SK-N-SH (cell line): Measurements from ENCODE around the gene GNB2. TPM values are rescaled to one million over a fixed set of nuclear protein-coding genes. Genes with fewer than 3 reads are reported as not detected.

ENCODE experiments used
- CTCF ChIA-PET: fragments of 300-600, 350-600 bp; formaldehyde crosslinking; extraction: SDS; loops from one replicate; lab custom pipeline; 2021; lab: Yijun Ruan, JAX
- POLR2A ChIA-PET: fragments of 350-600 bp; sonication (Branson Sonifier 250); formaldehyde crosslinking; extraction: SDS; loops from one replicate; lab custom pipeline; 2020; ENCODE audit warnings: antibody characterized with exemption, inconsistent platforms; lab: Yijun Ruan, JAX
- DNase-seq: peaks from one replicate; pipeline ENCODE4 v3.0.0; 2012
- H2AFZ ChIP-seq: fragments of 200-600 bp; sonication (generic); 2 replicates; pipeline ENCODE4 v1.8.1; 2016; ENCODE audit warnings: antibody characterized with exemption, mild to moderate bottlenecking, low read depth
- H3F3A ChIP-seq: fragments of 200-600 bp; sonication (generic); replicated peaks from 2 replicates; pipeline ENCODE3; 2016; ENCODE audit warnings: antibody characterized with exemption, mild to moderate bottlenecking; ENCODE audit not compliant: insufficient read depth
- H3K27ac ChIP-seq, 2 experiments: fragments of 200-500 bp in 1 of 2; fragments of 200-600 bp in 1 of 2; sonication (Bioruptor generic) in 1 of 2; sonication (generic), shearing (Covaris generic) in 1 of 2; 2 replicates each; pipeline versions ENCODE4 v1.5.1 to v1.6.1; 2014 to 2016; ENCODE audit warnings: low read depth in 2 of 2, inconsistent platforms in 1 of 2, low read length in 1 of 2, mild to moderate bottlenecking in 1 of 2, mixed read lengths in 1 of 2
- H3K27me3 ChIP-seq: fragments of 200-600 bp; sonication (generic), shearing (Covaris generic); 2 replicates; pipeline ENCODE4 v1.6.1; 2016; ENCODE audit warnings: mixed run types; ENCODE audit not compliant: insufficient read depth
- H3K36me3 ChIP-seq, 2 experiments: fragments of 200-500 bp in 1 of 2; fragments of 200-600 bp in 1 of 2; sonication (Bioruptor generic) in 1 of 2; sonication (generic) in 1 of 2; replicated peaks in 1 of 2; 2 replicates each; pipeline versions ENCODE3 to v1.5.1; 2014 to 2016; ENCODE audit warnings: low read length in 1 of 2, mild to moderate bottlenecking in 1 of 2; ENCODE audit not compliant: insufficient read depth in 2 of 2, control insufficient read depth in 1 of 2
- H3K4me1 ChIP-seq, 2 experiments: fragments of 200-500 bp in 1 of 2; fragments of 200-600 bp in 1 of 2; sonication (Bioruptor generic) in 1 of 2; sonication (generic), shearing (Covaris generic) in 1 of 2; 2 replicates each; pipeline versions ENCODE4 v1.5.1 to v1.6.1; 2014 to 2016; ENCODE audit warnings: low read depth in 1 of 2, low read length in 1 of 2, mixed run types in 1 of 2; ENCODE audit not compliant: insufficient read depth in 2 of 2, control insufficient read depth in 1 of 2
- H3K4me2 ChIP-seq: fragments of 200-600 bp; sonication (generic), shearing (Covaris generic); 2 replicates; pipeline ENCODE4 v1.6.1; 2017; ENCODE audit warnings: mixed run types
- H3K4me3 ChIP-seq, 2 experiments: fragments of 200-500 bp in 1 of 2; fragments of 200-600 bp in 1 of 2; sonication (Bioruptor generic) in 1 of 2; sonication (generic), shearing (Covaris generic) in 1 of 2; 2 replicates each; pipeline versions ENCODE4 v1.5.1 to v1.8.1; 2014 to 2016; ENCODE audit warnings: low read depth in 2 of 2, inconsistent platforms in 1 of 2, low read length in 1 of 2, mild to moderate bottlenecking in 1 of 2, mixed read lengths in 1 of 2, moderate library complexity in 1 of 2
- H3K79me2 ChIP-seq: fragments of 200-600 bp; sonication (generic); 2 replicates; pipeline ENCODE4 v1.8.1; 2017; ENCODE audit warnings: mild to moderate bottlenecking; ENCODE audit not compliant: insufficient read depth
- H3K9ac ChIP-seq: fragments of 200-600 bp; sonication (generic); 2 replicates; pipeline ENCODE4 v1.6.1; 2017; ENCODE audit warnings: mixed run types
- H3K9me2 ChIP-seq: fragments of 200-600 bp; sonication (generic); 2 replicates; pipeline ENCODE4 v1.6.1; 2017; ENCODE audit warnings: mixed run types
- H3K9me3 ChIP-seq: fragments of 200-600 bp; sonication (generic); 2 replicates; pipeline ENCODE4 v1.6.1; 2017; ENCODE audit warnings: mixed run types, mild to moderate bottlenecking, moderate library complexity
- H4K20me1 ChIP-seq: fragments of 200-600 bp; sonication (generic); 2 replicates; pipeline ENCODE4 v1.6.1; 2017; ENCODE audit warnings: mild to moderate bottlenecking, mixed run types; ENCODE audit not compliant: insufficient read depth
- FOSL2 ChIP-seq: IDR thresholded peaks from 2 replicates; pipeline ENCODE4 v1.4.0; 2012; ENCODE audit warnings: low read depth, mild to moderate bottlenecking, moderate library complexity, borderline replicate concordance
- FOXM1 ChIP-seq: IDR thresholded peaks from 2 replicates; pipeline ENCODE4 v1.4.0; 2012; ENCODE audit warnings: low read depth, mild to moderate bottlenecking
- GATA2 ChIP-seq: sonication (generic); formaldehyde crosslinking; IDR thresholded peaks from 2 replicates; pipeline ENCODE4 v1.5.0; 2020; ENCODE audit warnings: mild to moderate bottlenecking, missing genetic modification reagents
- JUND ChIP-seq: IDR thresholded peaks from 2 replicates; pipeline ENCODE4 v1.4.0; 2012
- MEF2A ChIP-seq: IDR thresholded peaks from 2 replicates; pipeline ENCODE4 v1.4.0; 2012; ENCODE audit warnings: low read depth, borderline replicate concordance
- NRF1 ChIP-seq: IDR thresholded peaks from 2 replicates; pipeline ENCODE4 v1.6.1; 2012; ENCODE audit warnings: low read depth, mild to moderate bottlenecking, low read length
- PBX3 ChIP-seq: IDR thresholded peaks from 2 replicates; pipeline ENCODE4; 2012
- POLR2AphosphoS5 ChIP-seq: IDR thresholded peaks from 2 replicates; pipeline ENCODE4 v1.6.1; 2012; ENCODE audit warnings: low read depth, low read length
- RXRA ChIP-seq: IDR thresholded peaks from 2 replicates; pipeline ENCODE4 v1.4.0; 2012; ENCODE audit warnings: low read depth, mild to moderate bottlenecking, borderline replicate concordance
- TAF1 ChIP-seq: IDR thresholded peaks from 2 replicates; pipeline ENCODE4 v1.6.1; 2012; ENCODE audit warnings: low read depth, mild to moderate bottlenecking, low read length, moderate library complexity, borderline replicate concordance
- TCF12 ChIP-seq: IDR thresholded peaks from 2 replicates; pipeline ENCODE4 v1.4.0; 2012
- YY1 ChIP-seq: IDR thresholded peaks from 2 replicates; pipeline ENCODE4 v1.4.0; 2012; ENCODE audit warnings: low read depth, mild to moderate bottlenecking
- ZBTB33 ChIP-seq: IDR thresholded peaks from 2 replicates; pipeline ENCODE4 v1.4.0; 2012; ENCODE audit warnings: low read depth, borderline replicate concordance
- WGBS: methylation state at CpG from one replicate; pipeline ENCODE4 v1.1.6; 2017; ENCODE audit warnings: low lambda C conversion rate; 5-methylcytosine and 5-hydroxymethylcytosine counted together
- polyA plus RNA-seq, 3 experiments: library from polyadenylated mRNA; depleted of rRNA; stranded (reverse); fragments of >200 nt; gene quantifications; 2 replicates each; pipeline ENCODE4 v1.2.3, GENCODE V29; 2012

The GNB2 gene
- polyA plus RNA-seq, 1 of the 3 experiments (the other 2 are of a cell fraction), result 398 TPM

GRCh38 chr7:100680576-100681271, 7.2 kb downstream of the GNB2 start (continued):
- TF ChIP-seq TCF12, result no peak
- TF ChIP-seq NRF1, result no peak
- TF ChIP-seq PBX3, result peak; percentile 4; the same call in 1 of the 2 replicates
- peak; percentile 38; the same call in 1 of the 2 replicates for TF ChIP-seq POLR2AphosphoS5

DNA sequence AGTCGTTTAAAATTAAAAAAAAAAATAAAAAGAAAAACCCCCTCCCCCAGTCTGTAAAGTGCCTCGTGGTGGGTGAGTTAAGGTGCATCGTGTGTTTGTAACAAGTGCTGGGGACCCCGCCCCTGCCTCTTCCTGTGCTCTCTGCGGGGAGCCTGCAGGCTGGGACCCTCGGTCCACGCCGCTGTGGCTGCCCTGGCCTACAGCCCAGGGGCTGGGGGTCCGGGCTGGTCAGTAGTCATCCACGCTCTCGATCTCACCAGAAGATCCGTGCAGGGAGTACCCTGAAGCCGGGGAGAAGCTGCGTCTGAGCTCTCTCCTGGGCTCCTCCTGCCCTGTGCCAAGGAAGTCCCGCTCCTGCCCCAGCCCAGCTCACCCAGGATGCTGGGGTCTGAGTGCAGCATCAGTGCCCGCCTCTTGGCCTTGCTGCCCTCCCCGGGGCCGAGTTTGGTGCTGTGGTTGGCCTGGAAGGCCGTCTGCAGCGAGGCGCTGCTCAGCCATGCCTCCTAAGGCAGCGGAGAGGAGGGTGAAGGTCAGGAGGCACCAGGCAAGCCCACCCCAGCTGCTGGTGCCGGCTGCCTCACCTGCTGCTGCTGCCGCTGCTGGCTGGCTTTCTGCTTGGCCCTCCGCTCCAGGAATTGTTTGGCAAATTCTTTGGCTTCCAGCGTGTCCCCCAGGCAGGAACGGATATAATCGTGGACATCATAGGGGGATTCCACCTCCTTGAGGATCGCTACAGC, 8.1 kb downstream of the GNB2 start:
- peaks cover 18% of the 10 kb centered on the region for H3K79me2 ChIP-seq
- 83% methylated on average over 13 of the region's 29 CpGs for WGBS
- peaks cover 57% of the 10 kb centered on the region for H3F3A ChIP-seq
- no peaks in the 10 kb centered on the region for H3K9me3 ChIP-seq
- POLR2A ChIA-PET, result interaction anchor here (1.0 to 1.9 kb wide), 4 partner anchors 9 to 79 kb away, joined by 3 to 4 read pairs (median 4); partner anchors contain the start of genes MOSPD3 and PCOLCE
- peak; percentile 44 for DNase-seq
- no peak overlapping the region for H3K27ac ChIP-seq
- peaks cover 50% of the 10 kb centered on the region for H4K20me1 ChIP-seq
- TF ChIP-seq YY1, result no peak
- TF ChIP-seq MEF2A, result no peak
- TF ChIP-seq TAF1, result no peak
- TF ChIP-seq RXRA, result no peak
- TF ChIP-seq FOSL2, result no peak
- TF ChIP-seq FOXM1, result no peak
- H3K4me3 ChIP-seq, result no peak overlapping the region
- H3K9ac ChIP-seq, result no peak overlapping the region
- CTCF ChIA-PET, result interaction anchor here (1.0 to 10.5 kb wide), 8 partner anchors 11 to 95 kb away, joined by 3 to 227 read pairs (median 10); partner anchors contain the start of genes ACTL6B, FBXO24, GIGYF1 and LRCH4
- peaks cover 38 to 97% of the 10 kb centered on the region in 2 experiments for H3K36me3 ChIP-seq
- H3K27me3 ChIP-seq, result no peaks in the 10 kb centered on the region
- H3K4me2 ChIP-seq, result no peak overlapping the region
- no peaks in the 10 kb centered on the region for H3K9me2 ChIP-seq
- peaks cover 0 to 30% of the 10 kb centered on the region in 2 experiments; a peak in 1 of 4 replicates for H3K4me1 ChIP-seq
- no peak overlapping the region for H2AFZ ChIP-seq

DNA sequence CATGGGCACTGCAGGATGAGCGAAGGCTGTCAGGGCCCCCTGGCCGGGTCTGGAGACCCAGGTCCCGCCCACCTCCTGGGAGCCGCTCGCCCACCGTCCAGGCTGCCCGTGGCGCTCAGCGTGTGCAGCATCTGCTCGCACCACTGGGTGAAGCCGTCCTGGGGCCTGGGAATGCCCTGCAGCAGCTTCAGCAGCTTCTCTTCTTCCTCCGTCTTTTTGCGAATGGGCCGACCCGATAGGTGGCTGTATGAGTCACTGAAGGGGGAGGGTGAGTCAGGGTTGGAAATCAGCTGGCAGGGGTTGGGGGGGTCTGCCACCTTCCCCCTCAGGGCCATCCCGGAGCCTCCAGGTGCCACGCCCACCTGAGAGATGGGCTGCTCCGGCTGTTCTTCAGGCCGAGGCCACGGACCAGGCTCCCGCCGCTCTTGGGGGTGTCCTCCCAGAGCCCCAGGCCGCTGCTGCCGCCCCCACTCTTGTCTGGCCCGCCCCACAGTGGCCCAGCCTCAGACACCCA, 8.7 kb downstream of the GNB2 start:
- H3K4me2 ChIP-seq, result no peak overlapping the region
- peak; percentile 49 for DNase-seq
- WGBS, result 84% methylated on average over 15 of the region's 25 CpGs
- ChIA-PET CTCF (interaction anchor here (1.2 to 10.5 kb wide), 6 partner anchors 11 to 170 kb away, joined by 5 to 227 read pairs (median 10); partner anchors contain the start of genes FBXO24, GIGYF1, LRCH4 and MOSPD3), POLR2A (interaction anchor here (1.3 to 1.9 kb wide), 3 partner anchors 10 to 80 kb away, joined by 3 to 9 read pairs (median 4); partner anchors contain the start of gene PCOLCE)
- H3K4me1 ChIP-seq, result peaks cover 0 to 27% of the 10 kb centered on the region in 2 experiments; a peak in 1 of 4 replicates
- H3K9me3 ChIP-seq, result no peaks in the 10 kb centered on the region
- peaks cover 12% of the 10 kb centered on the region for H3K79me2 ChIP-seq
- no peaks in the 10 kb centered on the region for H3K27me3 ChIP-seq
- H3K9me2 ChIP-seq, result no peaks in the 10 kb centered on the region
- peaks cover 39 to 100% of the 10 kb centered on the region in 2 experiments for H3K36me3 ChIP-seq
- no peak overlapping the region for H3K9ac ChIP-seq
- H2AFZ ChIP-seq, result no peak overlapping the region
- TF ChIP-seq TAF1 (no peak), GATA2 (CRISPR knock-in tag) (no peak), JUND (no peak; the same call in 1 of the 2 replicates), PBX3 (peak; percentile 57), ZBTB33 (no peak), FOSL2 (peak; percentile 84; the same call in 1 of the 2 replicates)
- H3K4me3 ChIP-seq, result no peak overlapping the region
- H4K20me1 ChIP-seq, result peaks cover 43% of the 10 kb centered on the region
- peaks cover 51% of the 10 kb centered on the region for H3F3A ChIP-seq
- no peak overlapping the region for H3K27ac ChIP-seq
